IPS-NIHi11 (cell line): Measurements from ENCODE around the gene CADM2.
"Not testable (repeated sequence)": the region's sequence is repeated elsewhere in the genome, so short reads cannot be mapped to it uniquely, and the experiment has no call there.

ENCODE experiments used
- DNase-seq: peaks from one replicate; pipeline ENCODE4 v3.0.0; 2012; ENCODE audit warnings: mixed read lengths, low spot score

Gene CADM2

GRCh38 chr3:85077018-85077417 lies 118.2 kb downstream of the CADM2 start:
- DNase-seq, result no peak

- peak; percentile 10 for DNase-seq
These were observed 122.6 kb downstream of the CADM2 start for GRCh38 chr3:85081191-85081906.

GRCh38 chr3:85090495-85090894 lies 131.7 kb downstream of the CADM2 start:
- DNase-seq, result no peak

- no peak for DNase-seq
These were observed 141.5 kb downstream of the CADM2 start for GRCh38 chr3:85100316-85100715.

- DNase-seq, result no peak
These were observed 144.0 kb downstream of the CADM2 start for GRCh38 chr3:85102781-85103180.

- no peak for DNase-seq
These were observed 151.6 kb downstream of the CADM2 start for GRCh38 chr3:85110393-85110792.

GRCh38 chr3:85120879-85121278 lies 162.1 kb downstream of the CADM2 start:
- no peak for DNase-seq

GRCh38 chr3:85132864-85133263 lies 174.1 kb downstream of the CADM2 start:
- DNase-seq, result not testable (repeated sequence)

- not testable (repeated sequence) for DNase-seq
These were observed 175.1 kb downstream of the CADM2 start for GRCh38 chr3:85133691-85134420.

- DNase-seq, result no peak
These were observed 183.8 kb downstream of the CADM2 start for GRCh38 chr3:85142626-85143025.

GRCh38 chr3:85148036-85148435 lies 189.2 kb downstream of the CADM2 start:
- DNase-seq, result no peak

GRCh38 chr3:85151555-85151954 lies 192.8 kb downstream of the CADM2 start:
- no peak for DNase-seq

GRCh38 chr3:85153279-85153678 lies 194.5 kb downstream of the CADM2 start:
- DNase-seq, result not testable (repeated sequence)

- DNase-seq, result no peak
These were observed 200.6 kb downstream of the CADM2 start for GRCh38 chr3:85159376-85159775.

- DNase-seq, result no peak
These were observed 202.8 kb downstream of the CADM2 start for GRCh38 chr3:85161544-85161943.

- DNase-seq, result no peak
These were observed 204.1 kb downstream of the CADM2 start for GRCh38 chr3:85162905-85163304.

GRCh38 chr3:85164436-85164835 lies 205.6 kb downstream of the CADM2 start:
- no peak for DNase-seq

- no peak for DNase-seq
These were observed 208.8 kb downstream of the CADM2 start for GRCh38 chr3:85167576-85167975.

GRCh38 chr3:85170646-85171045 lies 211.9 kb downstream of the CADM2 start:
- no peak for DNase-seq

GRCh38 chr3:85171976-85172375 lies 213.2 kb downstream of the CADM2 start:
- no peak for DNase-seq

- no peak for DNase-seq
These were observed 218.0 kb downstream of the CADM2 start for GRCh38 chr3:85176799-85177198.

GRCh38 chr3:85182975-85183752 lies 224.4 kb downstream of the CADM2 start:
- no peak for DNase-seq

GRCh38 chr3:85185495-85185894 lies 226.7 kb downstream of the CADM2 start:
- DNase-seq, result no peak
